ENCODE measurements around the gene ESRRA.

ESRRA gene

GRCh38 chr11:64268893-64269539 is 36.3 kb upstream of the ESRRA start:
- DNase-seq, result peak; percentile 46
- peak overlapping the region; percentile 98 for H3K27ac Mint-ChIP-seq

GRCh38 chr11:64269540-64270220 is 35.6 kb upstream of the ESRRA start:
- H3K36me3 Mint-ChIP-seq (ENCODE audit: low read depth), result no peaks in the 10 kb centered on the region
- TF ChIP-seq CTCF (IDR thresholded peaks at IDR 0.05), result no peak
- H3K4me3 Mint-ChIP-seq, result peak overlapping the region; percentile 97
- no peaks in the 10 kb centered on the region for H3K9me3 Mint-ChIP-seq
- H3K4me1 Mint-ChIP-seq, result peaks cover 34% of the 10 kb centered on the region
- DNase-seq, result peak; percentile 97
- H3K27me3 Mint-ChIP-seq (ENCODE audit: low read depth, poor library complexity), result no peaks in the 10 kb centered on the region
- H3K27ac Mint-ChIP-seq, result peak overlapping the region; percentile 100

More at GRCh38 chr11:64268893-64269539, 36.3 kb upstream of the ESRRA start:
- TF ChIP-seq CTCF (IDR thresholded peaks at IDR 0.05), result no peak
- Mint-ChIP-seq H3K4me1 (peaks cover 40% of the 10 kb centered on the region), H3K9me3 (no peaks in the 10 kb centered on the region), H3K36me3 (ENCODE audit: low read depth) (no peaks in the 10 kb centered on the region), H3K4me3 (peak overlapping the region; percentile 97), H3K27me3 (ENCODE audit: low read depth, poor library complexity) (no peaks in the 10 kb centered on the region)

- TF ChIP-seq CTCF (IDR thresholded peaks at IDR 0.05), result no peak
- Mint-ChIP-seq H3K9me3 (no peaks in the 10 kb centered on the region), H3K27me3 (ENCODE audit: low read depth, poor library complexity) (no peaks in the 10 kb centered on the region), H3K4me3 (no peak overlapping the region), H3K4me1 (peaks cover 16% of the 10 kb centered on the region), H3K27ac (peak overlapping the region; percentile 22), H3K36me3 (ENCODE audit: low read depth) (no peaks in the 10 kb centered on the region)
- no peak for DNase-seq
Measured at GRCh38 chr11:64275031-64275800, 30.1 kb upstream of the ESRRA start.

- H3K9me3 Mint-ChIP-seq, result no peaks in the 10 kb centered on the region
- H3K36me3 Mint-ChIP-seq (ENCODE audit: low read depth), result no peaks in the 10 kb centered on the region
- H3K27me3 Mint-ChIP-seq (ENCODE audit: low read depth, poor library complexity), result no peaks in the 10 kb centered on the region
- TF ChIP-seq CTCF (IDR thresholded peaks at IDR 0.05), result no peak
- H3K4me3 Mint-ChIP-seq, result no peak overlapping the region
- H3K4me1 Mint-ChIP-seq, result peaks cover 14% of the 10 kb centered on the region
- no peak for DNase-seq
- H3K27ac Mint-ChIP-seq, result no peak overlapping the region
Measured at GRCh38 chr11:64275841-64276240, 29.5 kb upstream of the ESRRA start.

GRCh38 chr11:64276653-64277431 is 28.5 kb upstream of the ESRRA start:
- TF ChIP-seq CTCF (IDR thresholded peaks at IDR 0.05), result no peak
- peaks cover 12% of the 10 kb centered on the region for H3K4me1 Mint-ChIP-seq
- H3K4me3 Mint-ChIP-seq, result no peak overlapping the region
- H3K36me3 Mint-ChIP-seq (ENCODE audit: low read depth), result peaks cover 10% of the 10 kb centered on the region
- H3K9me3 Mint-ChIP-seq, result no peaks in the 10 kb centered on the region
- no peak overlapping the region for H3K27ac Mint-ChIP-seq
- DNase-seq, result no peak
- no peaks in the 10 kb centered on the region for H3K27me3 Mint-ChIP-seq (ENCODE audit: low read depth, poor library complexity)

Data from nephron progenitor cell (in vitro differentiated cells).